Dermis microvascular lymphatic vessel endothelial cell (primary cell): ENCODE results near the gene MAG. TPM values are rescaled to one million over a fixed set of nuclear protein-coding genes. Genes with fewer than 3 reads are reported as not detected.
"Not testable (repeated sequence)": the region's sequence is repeated elsewhere in the genome, so short reads cannot be mapped to it uniquely, and the experiment has no call there.

ENCODE experiments used
- DNase-seq, 2 donors: peaks; one replicate each; pipeline versions ENCODE4 v3.0.0 to v3.0.0-alpha.2; 2010; ENCODE audit warnings: low read depth in 2 of 2
- total RNA-seq: library from RNA; depleted of rRNA; stranded (reverse); fragments of >200 nt; gene quantifications from 2 replicates; pipeline ENCODE4 v1.2.1, GENCODE V29; 2014

MAG gene
- total RNA-seq, 1 donor from 2014 or later: not detected

DNA sequence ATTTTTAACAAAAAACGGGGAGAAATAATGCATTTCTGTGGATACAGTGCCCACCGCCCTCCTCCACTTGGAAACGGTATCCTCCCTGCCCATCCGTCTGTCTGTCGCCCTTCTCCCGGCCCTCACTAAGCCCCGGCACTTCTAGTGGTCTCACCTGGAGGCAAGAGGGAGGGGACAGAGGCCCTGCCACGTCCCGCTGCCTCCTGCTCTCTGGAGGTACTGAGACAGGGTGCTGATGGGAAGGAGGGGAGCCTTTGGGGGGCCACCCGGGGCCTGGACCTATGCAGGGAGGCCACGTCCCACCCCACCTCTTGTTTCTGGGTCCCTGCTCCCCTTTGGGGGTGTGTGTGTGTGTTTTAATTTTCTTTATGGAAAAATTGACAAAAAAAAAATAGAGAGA is 12.6 kb upstream of the MAG start:
- DNase-seq: no peak

GRCh38 chr19:35279985-35280821 is 11.8 kb upstream of the MAG start:
- no peak for DNase-seq

DNA sequence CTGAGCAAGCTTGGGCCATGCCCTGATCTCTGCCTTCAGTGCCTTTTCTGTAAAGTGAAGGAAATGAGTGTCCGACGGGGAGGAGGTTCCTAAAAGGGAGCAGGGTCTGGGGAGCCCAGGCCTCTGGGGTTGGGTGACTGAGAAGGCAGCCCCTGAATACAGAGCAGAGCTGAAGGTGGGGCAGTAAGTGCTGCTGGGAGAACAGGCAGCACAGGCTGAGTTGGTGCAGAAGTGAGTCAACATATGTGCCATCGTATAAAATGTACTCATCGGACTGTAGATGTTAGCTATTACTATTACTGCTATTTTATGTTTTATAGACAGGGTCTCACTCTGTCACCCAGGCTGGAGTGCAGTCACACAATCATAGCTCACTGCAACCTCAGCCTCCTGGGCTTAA is 10.7 kb upstream of the MAG start:
- DNase-seq: no peak

DNA sequence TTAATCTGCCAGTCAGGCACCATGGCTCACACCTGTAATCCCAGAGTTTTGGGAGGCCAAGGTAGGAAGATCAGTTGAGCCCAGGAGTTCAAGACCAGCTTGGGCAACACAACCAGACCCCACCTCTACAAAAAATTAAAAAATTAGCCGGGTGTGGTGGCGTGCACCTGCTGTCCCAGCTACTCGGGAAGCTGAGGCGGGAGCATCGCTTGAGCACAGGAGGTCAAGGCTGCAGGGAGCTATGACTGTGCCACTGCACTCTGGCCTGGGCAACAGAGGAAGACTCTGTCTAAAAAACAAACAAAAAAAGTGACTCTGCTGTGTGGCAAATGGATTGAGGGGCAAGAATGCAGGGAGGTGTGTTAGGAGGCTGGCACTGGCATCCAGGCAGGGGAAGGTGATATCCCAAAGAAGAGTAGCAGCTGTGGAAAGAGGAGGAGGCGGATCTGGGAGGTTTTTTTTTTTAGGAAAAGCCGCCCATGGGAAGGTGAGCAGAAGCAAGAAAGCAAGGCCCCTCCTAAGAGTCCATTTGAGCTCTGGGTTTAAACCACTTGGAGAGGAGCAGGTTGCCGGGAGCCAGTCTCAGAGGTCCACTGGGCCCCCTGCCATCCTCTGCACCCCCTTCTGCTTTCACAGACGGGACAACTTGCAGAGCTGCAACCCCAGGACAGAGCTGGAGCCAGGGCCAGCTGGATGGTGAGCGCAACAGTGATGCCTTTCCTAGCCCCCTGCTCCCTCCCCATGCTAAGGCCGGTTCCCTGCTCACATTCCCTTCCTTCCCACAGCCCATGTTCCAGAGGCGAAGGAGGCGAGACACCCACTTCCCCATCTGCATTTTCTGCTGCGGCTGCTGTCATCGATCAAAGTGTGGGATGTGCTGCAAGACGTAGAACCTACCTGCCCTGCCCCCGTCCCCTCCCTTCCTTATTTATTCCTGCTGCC is 7.5 kb upstream of the MAG start:
- DNase-seq: no peak

- DNase-seq: no peak
These were observed 6.9 kb upstream of the MAG start for GRCh38 chr19:35285095-35285449.

DNA sequence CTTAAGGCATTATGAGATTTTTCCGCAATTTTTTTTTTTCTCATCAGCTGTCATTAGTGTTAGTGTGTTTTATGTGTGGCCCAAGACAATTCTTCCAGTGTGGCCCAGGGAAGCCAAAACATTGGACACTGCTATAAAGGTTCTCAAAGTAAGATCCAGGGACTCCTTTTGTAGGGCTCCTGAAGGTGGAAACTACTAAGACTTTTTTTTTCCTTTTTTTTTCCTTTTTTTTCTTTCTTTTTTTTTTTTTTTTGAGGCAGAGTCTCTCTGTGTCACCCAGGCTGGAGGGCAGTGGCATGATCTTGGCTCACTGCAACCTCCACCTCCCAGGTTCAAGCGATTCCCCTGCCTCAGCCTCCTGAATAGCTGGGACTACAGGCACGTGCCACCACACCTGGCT is 6.5 kb upstream of the MAG start:
- DNase-seq: not testable (repeated sequence)

GRCh38 chr19:35286101-35286500 is 5.9 kb upstream of the MAG start:
- not testable (repeated sequence) for DNase-seq

DNA sequence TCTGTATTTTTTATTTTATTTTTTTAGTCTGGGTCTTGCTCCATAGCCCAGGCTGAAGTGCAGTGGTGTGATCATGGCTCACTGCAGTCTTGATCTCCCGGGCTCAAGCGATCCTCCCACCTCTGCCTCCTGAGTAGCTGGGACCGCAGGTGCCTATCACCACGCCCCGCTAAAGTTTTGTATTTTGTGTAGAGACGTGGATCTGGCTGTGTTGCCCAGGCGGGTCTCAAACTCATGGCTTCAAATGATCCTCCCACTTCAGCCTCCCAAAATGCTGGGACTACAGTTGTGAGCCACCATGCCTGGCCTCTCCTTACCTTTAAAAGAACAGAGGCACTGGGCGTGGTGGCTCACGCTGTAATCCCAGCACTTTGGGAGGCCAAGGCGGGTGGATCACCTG is 4.2 kb upstream of the MAG start:
- no peak for DNase-seq

DNA sequence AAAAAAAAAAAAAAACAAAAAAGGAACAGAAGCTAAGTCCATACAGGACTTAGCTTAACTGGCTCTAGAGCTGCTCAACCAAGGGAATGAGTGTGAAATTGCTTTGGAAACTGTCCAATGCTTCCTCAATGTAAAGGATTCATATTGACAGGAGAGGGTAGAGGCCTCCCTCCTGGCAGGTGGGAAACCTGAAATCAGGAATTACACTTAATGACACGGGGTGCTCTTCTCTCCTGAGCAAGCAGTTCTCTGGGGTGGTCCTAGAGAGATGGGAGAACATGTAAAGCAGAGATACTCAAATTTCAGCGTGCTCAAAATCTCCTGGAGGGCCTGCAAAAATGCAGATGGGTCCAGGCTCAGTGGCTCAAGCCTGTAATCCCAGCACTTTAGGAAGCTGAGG is 3.6 kb upstream of the MAG start:
- DNase-seq: no peak

DNA sequence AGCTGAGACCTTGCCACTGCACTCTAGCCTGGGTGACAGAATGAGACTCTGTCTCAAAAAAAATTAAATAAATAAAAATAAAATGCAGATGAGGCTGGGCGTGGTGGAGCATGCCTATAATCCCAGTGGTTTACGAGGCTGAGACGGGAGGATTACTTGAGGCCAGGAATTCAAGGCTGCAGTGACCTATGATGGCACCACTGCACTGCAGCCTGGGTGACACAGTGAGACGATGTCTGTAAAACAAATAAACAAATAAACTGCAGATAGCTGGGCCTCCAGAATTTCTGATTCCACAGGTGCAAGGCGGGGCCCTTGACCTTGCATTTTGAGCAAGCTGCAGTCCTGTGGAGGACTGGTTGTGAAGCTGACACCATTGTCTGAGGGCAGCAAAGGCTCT is 3.1 kb upstream of the MAG start:
- no peak for DNase-seq

DNA sequence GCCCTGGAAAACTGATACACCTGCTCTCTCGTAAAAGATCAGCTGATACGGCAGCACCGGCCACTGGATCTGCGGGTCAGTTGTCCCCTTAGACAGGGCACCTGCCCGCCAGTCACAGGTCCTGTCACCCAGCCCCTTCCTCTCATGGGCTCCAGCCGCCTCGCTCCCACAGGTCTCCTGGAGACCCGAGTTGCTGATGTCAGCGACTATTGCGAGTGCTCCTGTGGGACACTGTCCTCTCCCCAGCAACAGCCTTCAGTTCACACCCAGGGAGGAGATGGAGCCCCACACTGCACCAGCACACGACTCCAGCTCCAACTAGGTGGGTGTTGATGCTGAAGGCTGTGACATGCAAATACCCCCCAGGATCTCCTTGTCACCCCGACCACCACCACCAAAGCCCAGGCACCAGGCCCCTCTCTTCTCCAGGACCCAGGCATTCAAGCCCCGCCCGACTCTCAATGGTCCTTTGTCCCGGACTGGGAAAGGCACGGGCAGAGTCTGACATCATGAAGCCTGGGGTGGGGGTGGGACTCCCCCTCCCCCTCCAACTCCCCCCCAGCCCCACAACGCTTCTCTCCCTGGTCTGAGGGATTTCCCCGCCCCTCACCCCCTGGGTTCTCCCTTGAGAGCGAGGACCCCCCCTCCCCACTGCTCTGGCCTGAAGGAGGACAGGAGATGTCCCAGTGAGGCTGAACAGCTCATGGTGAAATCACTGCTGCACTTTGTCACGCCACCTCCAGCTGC is 1.4 kb upstream of the MAG start:
- DNase-seq: no peak

DNA sequence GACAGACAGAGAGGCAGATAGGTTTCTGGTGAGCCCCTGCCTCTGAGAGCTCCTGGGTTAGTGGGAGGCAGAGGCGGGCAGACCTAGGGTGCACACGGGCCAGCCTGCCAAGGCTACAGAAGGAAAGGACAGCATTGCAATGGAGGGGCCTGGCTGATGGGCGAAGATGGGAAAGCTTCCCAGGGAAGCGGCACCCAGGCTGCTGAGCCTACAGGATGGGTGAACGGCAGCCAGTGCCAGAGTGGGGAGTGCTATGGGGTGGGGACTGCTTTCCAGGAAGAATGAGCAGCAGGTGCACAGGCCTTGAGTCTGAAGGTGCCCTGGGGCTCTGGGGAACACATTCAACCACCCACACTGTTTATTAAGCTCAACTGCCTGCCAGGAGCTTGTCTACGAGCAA is 702 bp upstream of the MAG start:
- no peak for DNase-seq

GRCh38 chr19:35292421-35293362 is 731 bp downstream of the MAG start:
- DNase-seq: no peak

DNA sequence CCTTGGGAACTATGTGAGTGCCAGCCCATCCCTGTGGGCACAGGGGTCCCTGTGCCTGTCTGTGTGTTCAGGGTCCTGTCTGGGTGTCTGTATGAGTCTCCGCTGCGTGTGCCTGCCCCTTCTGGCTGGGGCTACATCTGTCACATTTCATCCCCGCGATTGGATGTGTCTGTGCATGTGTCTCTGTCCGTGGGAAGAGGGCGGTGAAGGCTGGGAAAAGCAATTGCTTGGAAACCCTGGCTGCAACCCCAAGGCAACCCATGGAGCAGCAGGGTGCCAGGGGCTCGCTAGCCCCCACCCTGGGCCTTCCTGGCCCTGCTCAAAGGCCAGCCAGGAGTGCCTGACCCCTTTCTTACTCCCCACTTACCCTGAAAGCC is 1.4 kb downstream of the MAG start:
- DNase-seq: no peak

DNA sequence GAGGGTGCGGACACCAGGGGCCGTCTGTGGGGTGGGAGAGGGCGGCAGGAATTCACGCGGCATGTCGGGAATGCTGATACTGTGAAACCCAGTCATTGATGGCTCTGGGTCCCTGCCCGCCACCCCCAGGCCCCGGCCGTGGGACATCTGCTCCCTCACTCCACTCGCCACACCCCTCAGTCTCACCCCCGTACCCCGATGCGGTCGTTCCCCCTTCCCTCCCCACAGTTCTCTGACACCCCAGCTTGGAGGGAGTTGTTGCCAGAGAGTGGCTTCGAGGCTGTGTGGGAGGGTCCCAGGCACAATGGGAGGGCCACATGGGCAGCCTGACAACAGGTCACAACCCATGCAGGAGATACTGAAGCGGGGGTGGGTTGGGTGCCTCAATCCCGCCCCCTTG is 1.8 kb downstream of the MAG start:
- no peak for DNase-seq

GRCh38 chr19:35294328-35294727 is 2.4 kb downstream of the MAG start:
- DNase-seq: no peak

- no peak for DNase-seq
These were observed 3.2 kb downstream of the MAG start for GRCh38 chr19:35294859-35295791.

GRCh38 chr19:35295792-35296462 is 4.0 kb downstream of the MAG start:
- no peak for DNase-seq
